Tibial nerve (tissue), 4 donors: Measurements from ENCODE around the gene CAMKMT.

Source experiments
- CTCF ChIP-seq, 5 experiments: fragments of 200-600 bp in 3 of 5; fragments of 450-650 bp in 2 of 5; sonication (generic) in 3 of 5; IDR thresholded peaks; one replicate each; pipeline ENCODE4 v1.5.1; 2016 to 2019; ENCODE audit warnings: antibody characterized with exemption in 5 of 5, mild to moderate bottlenecking in 3 of 5, moderate library complexity in 2 of 5
- EP300 ChIP-seq, 2 donors: sonication (generic); formaldehyde crosslinking; IDR thresholded peaks; one replicate each; pipeline ENCODE4 v1.6.1; 2017; ENCODE audit warnings: antibody characterized with exemption in 2 of 2, mild to moderate bottlenecking in 1 of 2
- POLR2A ChIP-seq, 2 donors: fragments of 450-650 bp; IDR thresholded peaks; one replicate each; pipeline ENCODE4 v1.6.1; 2017; ENCODE audit warnings: antibody characterized with exemption in 2 of 2, mild to moderate bottlenecking in 2 of 2, moderate library complexity in 2 of 2

- TF ChIP-seq CTCF (IDR thresholded peaks at IDR 0.05): no peak
- TF ChIP-seq POLR2A (IDR thresholded peaks at IDR 0.05): no peak
- no peak for TF ChIP-seq EP300 (IDR thresholded peaks at IDR 0.05)
These were observed 398.1 kb downstream of the CAMKMT start for GRCh38 chr2:44759823-44760222.
